MM.1S (cell line): ENCODE data around the gene FHOD1.

Source experiments
- CTCF ChIP-seq: fragments of 300-600 bp; sonication (generic); IDR thresholded peaks from 2 replicates; pipeline ENCODE4 v1.5.1; 2016; ENCODE audit warnings: antibody characterized with exemption, low read length, mixed read lengths
- EZH2 ChIP-seq: fragments of 300-600 bp; sonication (generic); optimal IDR thresholded peaks from 2 replicates; pipeline ENCODE3; 2017; ENCODE audit warnings: low read depth, mild to moderate bottlenecking, antibody characterized with exemption, low read length, mixed read lengths
- EZH2phosphoT487 ChIP-seq: fragments of 300-600 bp; sonication (generic); IDR thresholded peaks from 2 replicates; pipeline ENCODE4 v1.6.1; 2018; ENCODE audit warnings: antibody characterized with exemption, low read length

GRCh38 chr16:67247192-67248072, at the start of gene FHOD1:
- no peak for TF ChIP-seq CTCF
- no peak for TF ChIP-seq EZH2phosphoT487
- TF ChIP-seq EZH2: no peak
